ENCODE data around the gene LIFR. TPM values are rescaled to one million over a fixed set of nuclear protein-coding genes. Genes with fewer than 3 reads are reported as not detected.
A peak's percentile ranks its signal among the peaks of the same experiment; 100 is the strongest.

The LIFR gene
- total and polyA plus RNA-seq, 2 donors (not counting 1 experiment from before 2014, with no cell fraction given): 43.6 to 65.1 TPM

- Histone ChIP-seq H3K79me2 (ENCODE audit: control insufficient read depth, insufficient read depth, low read length) (no peaks in the 10 kb centered on the region), H3K4me2 (ENCODE audit: extremely low read depth, insufficient read depth, low read length) (no peak overlapping the region)
These were observed 110.9 kb downstream of the LIFR start for GRCh38 chr5:38445374-38446028.

DNA sequence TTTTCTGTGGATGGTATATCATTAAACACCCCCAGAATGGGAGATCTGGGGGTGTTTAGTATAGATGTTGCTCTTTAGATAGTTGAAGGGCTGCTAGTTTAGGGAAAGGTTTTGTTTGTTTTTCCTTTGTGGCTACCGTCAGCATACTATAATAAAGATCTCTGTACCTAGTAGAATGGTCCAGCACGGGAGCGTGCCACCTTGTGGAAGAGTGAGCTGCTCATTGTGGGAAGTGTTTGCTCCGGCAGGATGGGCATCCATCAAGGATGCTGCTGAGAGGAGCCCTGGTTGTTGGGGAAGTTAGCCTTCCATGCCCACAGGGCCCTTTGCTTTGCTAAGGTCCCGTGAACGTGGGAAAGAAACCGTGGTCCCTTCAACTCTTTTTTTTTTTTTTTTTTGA, 113.1 kb downstream of the LIFR start:
- no peak for TF ChIP-seq CTCF (conservative IDR thresholded peaks at IDR 0.05 in 1 of 2, IDR thresholded peaks at IDR 0.05 in 1 of 2; ENCODE audit: low read depth in 1 of 2, low read length in 2 of 2)
- TF ChIP-seq EZH2 (IDR thresholded peaks at IDR 0.05; ENCODE audit: low read length, missing control alignments): no peak
- no peak overlapping the region for H3K4me2 ChIP-seq (ENCODE audit: extremely low read depth, insufficient read depth, low read length)
- no peaks in the 10 kb centered on the region for H3K4me1 ChIP-seq (ENCODE audit: control insufficient read depth, extremely low read depth, insufficient read depth, low read length)
- no peaks in the 10 kb centered on the region for H3K79me2 ChIP-seq (ENCODE audit: control insufficient read depth, insufficient read depth, low read length)
- H3K27ac ChIP-seq (ENCODE audit: insufficient read depth, low read length): no peak overlapping the region
- no peak overlapping the region for H3K9ac ChIP-seq (ENCODE audit: insufficient read depth, low read length)
- DNase-seq (ENCODE audit: low read depth in 2 of 2): no peak
- no peak overlapping the region for H2AFZ ChIP-seq (ENCODE audit: low read length)
- no peak overlapping the region for H3K4me3 ChIP-seq (replicated peaks in 1 of 4; ENCODE audit: control extremely low read depth in 1 of 4, insufficient read depth in 1 of 4, low read depth in 3 of 4, low read length in 4 of 4)
- no peaks in the 10 kb centered on the region for H3K9me3 ChIP-seq (ENCODE audit: control insufficient read depth, insufficient read depth, low read depth, low read length)
- H3K27me3 ChIP-seq (ENCODE audit: control insufficient read depth, insufficient read depth, low read length): no peaks in the 10 kb centered on the region
- no peaks in the 10 kb centered on the region for H4K20me1 ChIP-seq (ENCODE audit: control insufficient read depth, extremely low read depth, insufficient read depth, low read length)
- H3K36me3 ChIP-seq (ENCODE audit: control insufficient read depth, insufficient read depth, low read length): no peaks in the 10 kb centered on the region

More at GRCh38 chr5:38445374-38446028, 110.9 kb downstream of the LIFR start:
- H3K27ac ChIP-seq (ENCODE audit: insufficient read depth, low read length): peak overlapping the region; percentile 11
- H3K36me3 ChIP-seq (ENCODE audit: control insufficient read depth, insufficient read depth, low read length): no peaks in the 10 kb centered on the region
- no peak overlapping the region for H3K9ac ChIP-seq (ENCODE audit: insufficient read depth, low read length)
- peak overlapping the region in 2 of 4 experiments; percentile 32 to 40 for H3K4me3 ChIP-seq (replicated peaks in 1 of 4; ENCODE audit: control extremely low read depth in 1 of 4, insufficient read depth in 1 of 4, low read depth in 3 of 4, low read length in 4 of 4)
- peak; percentile 21 to 45 for DNase-seq (ENCODE audit: low read depth in 2 of 2)
- H3K9me3 ChIP-seq (ENCODE audit: control insufficient read depth, insufficient read depth, low read depth, low read length): no peaks in the 10 kb centered on the region
- no peaks in the 10 kb centered on the region for H4K20me1 ChIP-seq (ENCODE audit: control insufficient read depth, extremely low read depth, insufficient read depth, low read length)
- TF ChIP-seq CTCF (conservative IDR thresholded peaks at IDR 0.05 in 1 of 2, IDR thresholded peaks at IDR 0.05 in 1 of 2; ENCODE audit: low read depth in 1 of 2, low read length in 2 of 2): no peak
- no peak for TF ChIP-seq EZH2 (IDR thresholded peaks at IDR 0.05; ENCODE audit: low read length, missing control alignments)
- H3K27me3 ChIP-seq (ENCODE audit: control insufficient read depth, insufficient read depth, low read length): no peaks in the 10 kb centered on the region
- no peaks in the 10 kb centered on the region for H3K4me1 ChIP-seq (ENCODE audit: control insufficient read depth, extremely low read depth, insufficient read depth, low read length)
- H2AFZ ChIP-seq (ENCODE audit: low read length): no peak overlapping the region

DNA sequence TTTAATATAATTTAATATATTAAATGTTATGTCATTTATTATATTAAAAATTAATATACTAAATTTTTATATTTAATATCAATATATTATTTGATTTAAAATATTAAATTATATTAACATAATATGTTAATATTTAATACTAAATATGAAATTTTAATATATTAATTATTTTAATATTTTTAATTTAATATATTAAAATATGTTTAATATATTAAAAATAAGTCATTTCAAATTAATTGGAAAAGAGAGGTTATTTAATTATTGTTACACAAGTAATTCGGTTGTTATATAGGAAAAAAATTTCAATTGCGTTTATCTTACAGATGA, 114.2 kb downstream of the LIFR start:
- Histone ChIP-seq H3K9me3 (ENCODE audit: control insufficient read depth, insufficient read depth, low read depth, low read length) (no peaks in the 10 kb centered on the region), H3K4me2 (ENCODE audit: extremely low read depth, insufficient read depth, low read length) (no peak overlapping the region), H3K79me2 (ENCODE audit: control insufficient read depth, insufficient read depth, low read length) (no peaks in the 10 kb centered on the region), H3K4me3 (replicated peaks in 1 of 4; ENCODE audit: control extremely low read depth in 1 of 4, insufficient read depth in 1 of 4, low read depth in 3 of 4, low read length in 4 of 4) (no peak overlapping the region), H4K20me1 (ENCODE audit: control insufficient read depth, extremely low read depth, insufficient read depth, low read length) (no peaks in the 10 kb centered on the region), H3K27me3 (ENCODE audit: control insufficient read depth, insufficient read depth, low read length) (no peaks in the 10 kb centered on the region), H2AFZ (ENCODE audit: low read length) (no peak overlapping the region), H3K36me3 (ENCODE audit: control insufficient read depth, insufficient read depth, low read length) (no peaks in the 10 kb centered on the region), H3K27ac (ENCODE audit: insufficient read depth, low read length) (no peak overlapping the region), H3K9ac (ENCODE audit: insufficient read depth, low read length) (no peak overlapping the region), H3K4me1 (ENCODE audit: control insufficient read depth, extremely low read depth, insufficient read depth, low read length) (no peaks in the 10 kb centered on the region)
- no peak for TF ChIP-seq EZH2 (IDR thresholded peaks at IDR 0.05; ENCODE audit: low read length, missing control alignments)
- no peak for TF ChIP-seq CTCF (conservative IDR thresholded peaks at IDR 0.05 in 1 of 2, IDR thresholded peaks at IDR 0.05 in 1 of 2; ENCODE audit: low read depth in 1 of 2, low read length in 2 of 2)
- no peak for DNase-seq (ENCODE audit: low read depth in 2 of 2)
